ENCODE results near the gene LINC01488.

The LINC01488 gene

DNA sequence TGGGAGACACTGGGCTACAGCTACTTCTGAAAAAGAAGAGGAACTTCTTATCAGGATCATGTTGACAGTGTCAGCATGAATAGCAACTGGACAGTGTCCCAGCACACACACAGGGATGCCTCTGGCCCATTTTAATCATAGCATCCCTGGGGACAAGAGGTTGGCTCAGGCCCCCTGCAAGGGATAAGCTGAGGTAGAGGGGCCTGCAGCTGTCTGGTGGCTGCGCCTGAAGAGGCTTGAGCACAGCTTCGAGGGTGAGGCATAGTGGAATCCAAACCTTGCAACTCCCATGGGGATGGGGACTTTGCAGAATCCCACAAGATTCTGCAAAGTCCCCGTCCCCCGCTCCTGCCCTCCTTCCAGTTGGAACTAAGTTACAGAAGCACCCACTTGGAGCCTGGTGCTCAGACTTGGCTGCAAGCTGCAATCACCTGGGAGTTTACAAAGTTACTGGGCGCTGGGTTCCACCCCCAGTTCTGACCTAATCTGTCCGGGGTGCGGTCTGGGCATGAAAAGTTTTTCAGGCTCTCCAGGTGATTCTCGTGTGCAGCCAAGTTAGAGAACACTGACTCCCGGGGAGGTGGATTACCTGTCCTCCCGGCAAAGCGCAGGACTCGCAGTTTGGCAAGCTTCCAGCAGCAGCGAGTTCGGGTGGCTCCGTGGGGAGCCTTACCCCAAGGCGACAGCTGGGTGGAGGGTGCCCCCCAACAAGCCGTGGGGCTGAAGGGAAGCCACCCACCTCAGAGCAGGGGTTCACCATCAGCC lies 16.0 kb upstream of the LINC01488 start:
- DNase-seq: no peak

DNA sequence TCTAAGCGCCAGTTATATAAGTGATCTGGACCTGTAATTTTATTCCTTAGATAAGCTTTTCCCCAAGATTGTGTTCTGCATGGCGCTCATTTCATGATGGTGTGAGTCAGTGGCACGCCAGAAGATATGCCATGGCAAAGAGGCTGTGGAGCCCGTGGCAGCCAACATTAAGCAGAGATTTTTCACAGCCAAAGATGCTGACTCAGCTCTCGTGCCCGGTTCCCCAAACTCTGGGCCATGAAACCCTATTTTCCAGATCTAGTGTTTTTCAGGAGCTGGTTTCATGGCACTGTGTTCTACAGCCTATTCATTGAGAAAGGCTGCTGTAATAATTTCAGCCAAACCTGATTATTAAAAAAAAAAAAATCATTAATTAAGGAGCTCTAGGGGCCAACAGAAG lies 15.4 kb upstream of the LINC01488 start:
- DNase-seq: no peak

DNA sequence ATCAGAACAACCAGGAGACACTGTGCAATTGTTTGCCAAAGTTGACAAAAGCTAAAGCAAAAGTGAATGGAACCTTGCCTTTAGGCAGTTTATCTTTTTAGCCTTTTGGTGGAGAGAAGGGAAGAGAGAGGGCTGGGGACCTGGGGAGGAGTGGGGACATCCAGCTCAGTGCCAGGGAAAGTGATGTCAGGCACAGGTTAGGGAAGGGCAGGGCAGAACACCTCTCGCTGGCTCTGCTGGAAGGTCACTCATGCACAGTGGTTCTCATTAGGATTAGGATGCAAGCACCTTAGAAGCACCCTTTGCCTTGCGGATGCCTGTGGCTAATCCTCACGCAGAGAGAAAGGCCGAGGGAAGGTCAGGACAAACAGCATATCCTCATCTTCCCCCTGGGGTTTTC lies 14.3 kb upstream of the LINC01488 start:
- no peak for DNase-seq

DNA sequence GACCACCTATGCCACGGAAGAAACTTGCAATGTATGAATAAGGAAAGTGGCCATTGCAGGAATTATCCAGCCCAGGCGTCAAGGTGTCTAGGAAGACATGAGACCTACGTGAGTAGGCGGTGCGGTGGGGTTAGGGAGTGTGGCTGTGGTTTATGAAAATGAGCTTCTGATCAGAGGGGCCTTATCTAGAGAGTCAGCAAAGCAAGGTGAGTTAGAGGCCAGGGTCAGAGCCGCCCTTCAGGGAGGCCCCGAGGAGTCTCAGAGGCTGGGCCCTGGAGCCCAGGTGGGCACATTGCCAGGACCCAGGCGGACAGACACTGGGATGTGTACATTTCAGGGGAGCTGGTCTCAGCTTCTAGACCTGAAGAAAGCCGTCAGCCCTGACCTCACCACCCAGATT lies 13.8 kb upstream of the LINC01488 start:
- no peak for DNase-seq

DNA sequence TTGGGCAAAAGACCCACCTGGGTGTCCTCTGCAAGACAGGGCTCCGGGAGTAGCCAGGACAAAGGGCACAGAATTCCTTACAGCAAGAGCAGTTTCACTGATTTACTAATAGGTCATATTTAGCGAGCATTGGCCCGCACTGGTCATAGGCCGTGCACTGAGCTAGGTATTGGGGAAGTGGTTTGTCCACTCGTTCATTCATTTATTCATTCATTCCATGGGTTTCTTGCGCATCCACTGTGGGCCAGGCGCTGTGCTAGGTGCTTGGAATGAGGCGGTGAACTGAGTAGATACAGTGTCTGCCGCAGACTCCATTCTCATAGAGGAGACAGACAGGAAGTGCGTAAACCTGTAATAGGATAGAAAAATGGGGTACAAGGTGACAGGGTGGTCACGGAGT lies 13.2 kb upstream of the LINC01488 start:
- no peak for DNase-seq

DNA sequence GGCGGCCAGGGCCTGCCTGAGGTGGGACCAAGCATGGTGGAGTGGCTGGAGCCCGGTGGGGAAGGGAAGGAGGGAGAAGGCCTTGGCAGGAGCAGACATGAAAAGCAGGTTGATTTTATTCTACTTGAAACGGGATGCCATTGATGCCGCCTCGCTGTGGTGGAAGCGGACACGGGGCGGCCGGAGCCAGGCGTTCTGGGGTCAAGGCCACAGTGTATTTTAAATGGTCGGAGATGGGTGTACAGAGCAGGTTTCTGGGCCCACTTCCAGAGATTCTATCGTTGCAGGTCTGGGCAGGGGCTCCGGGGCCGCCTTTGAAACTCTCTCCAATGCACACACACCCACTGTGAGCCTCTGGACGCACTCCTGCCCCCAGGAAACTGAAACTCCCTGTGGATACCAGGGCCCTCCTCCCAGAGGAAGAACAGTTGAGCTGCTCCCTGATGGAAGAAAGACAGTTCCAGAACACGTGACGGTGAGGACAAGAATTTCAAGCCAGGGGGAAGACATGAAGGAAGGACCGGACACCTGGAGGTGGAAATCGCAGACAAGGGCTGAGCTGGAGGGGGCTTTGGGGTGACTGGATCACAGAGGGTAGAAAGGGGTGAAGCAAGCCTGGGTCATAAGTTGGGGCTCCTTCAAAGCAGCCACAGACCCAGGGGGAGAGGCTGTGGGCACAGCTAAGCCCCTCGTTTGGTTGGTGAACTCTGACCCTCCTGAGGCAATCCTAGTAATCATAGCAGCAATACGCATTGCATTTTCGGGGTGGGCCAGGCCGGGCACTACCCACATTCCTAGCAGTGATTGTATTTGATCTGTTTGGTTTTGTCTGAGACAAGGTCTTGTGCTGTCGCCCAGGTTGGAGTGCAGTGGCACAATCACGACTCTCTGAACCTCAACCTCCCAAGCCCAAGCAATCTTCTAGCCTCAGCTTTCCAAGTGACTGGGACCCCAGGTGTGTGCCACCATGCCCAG lies 12.3 kb upstream of the LINC01488 start:
- DNase-seq: no peak

DNA sequence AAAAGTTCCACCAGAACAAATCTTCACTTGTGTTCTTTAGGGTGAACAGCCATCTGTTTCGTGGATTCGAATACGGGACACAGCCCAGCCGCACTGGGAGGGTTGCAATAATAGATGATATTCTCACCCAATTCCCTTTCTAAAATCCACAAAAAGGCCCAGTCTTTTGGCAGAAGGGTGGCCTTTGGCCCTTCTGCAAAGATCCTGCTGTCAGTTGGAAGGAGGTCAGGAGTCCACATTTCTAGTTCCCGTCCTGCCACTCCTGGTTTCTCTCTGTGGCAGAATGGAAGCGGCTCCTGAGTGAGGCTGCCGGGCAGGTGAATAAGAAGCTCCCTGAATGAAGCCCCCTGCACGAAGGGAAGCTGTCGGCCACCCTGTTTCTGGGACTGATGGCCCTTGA lies 11.2 kb upstream of the LINC01488 start:
- no peak for DNase-seq

DNA sequence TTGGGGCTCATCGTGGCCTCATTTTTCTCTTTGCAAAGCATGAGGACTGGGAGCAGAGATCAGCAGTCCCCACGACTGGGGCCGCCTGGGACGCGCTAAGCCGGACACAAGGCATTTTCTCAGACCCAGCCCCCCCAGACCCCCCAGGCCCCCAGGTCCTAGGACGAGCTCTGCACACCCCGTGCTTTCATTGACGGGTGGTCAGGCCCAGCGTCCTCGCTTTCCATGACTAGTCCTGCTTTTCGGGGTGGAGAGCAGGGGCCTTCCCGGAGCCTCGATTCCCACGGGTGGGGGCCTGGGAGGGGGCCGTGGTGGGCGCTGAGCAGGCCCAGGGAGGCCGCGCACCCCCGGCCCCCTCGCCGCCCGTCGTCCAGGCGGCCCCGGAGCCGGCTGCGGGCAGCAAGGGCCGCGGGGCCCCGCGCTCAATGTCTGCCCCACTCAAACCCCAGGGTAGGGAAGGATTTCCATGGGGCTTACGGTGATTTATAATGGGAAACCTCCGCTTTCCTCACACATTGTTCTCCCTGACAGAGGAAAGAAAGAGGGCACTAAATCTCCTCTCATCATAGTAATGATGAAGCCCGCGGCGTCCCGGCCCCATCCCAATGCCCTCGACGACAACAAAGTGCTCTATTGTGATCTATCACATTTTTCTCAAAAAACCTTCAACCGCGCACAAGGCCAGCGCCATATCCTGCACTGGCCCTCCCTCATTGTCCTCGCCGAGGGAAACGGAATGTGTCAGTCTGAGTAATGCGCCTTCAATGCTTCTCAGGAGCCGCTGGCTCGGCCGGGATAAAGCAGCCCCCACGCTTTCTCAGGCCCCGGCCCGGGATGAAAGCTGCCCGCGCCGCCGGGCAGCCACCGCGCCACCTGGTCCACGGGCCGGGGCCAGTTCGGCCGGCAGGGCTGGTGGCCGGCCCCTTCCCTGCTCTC lies 10.4 kb upstream of the LINC01488 start:
- no peak for DNase-seq

DNA sequence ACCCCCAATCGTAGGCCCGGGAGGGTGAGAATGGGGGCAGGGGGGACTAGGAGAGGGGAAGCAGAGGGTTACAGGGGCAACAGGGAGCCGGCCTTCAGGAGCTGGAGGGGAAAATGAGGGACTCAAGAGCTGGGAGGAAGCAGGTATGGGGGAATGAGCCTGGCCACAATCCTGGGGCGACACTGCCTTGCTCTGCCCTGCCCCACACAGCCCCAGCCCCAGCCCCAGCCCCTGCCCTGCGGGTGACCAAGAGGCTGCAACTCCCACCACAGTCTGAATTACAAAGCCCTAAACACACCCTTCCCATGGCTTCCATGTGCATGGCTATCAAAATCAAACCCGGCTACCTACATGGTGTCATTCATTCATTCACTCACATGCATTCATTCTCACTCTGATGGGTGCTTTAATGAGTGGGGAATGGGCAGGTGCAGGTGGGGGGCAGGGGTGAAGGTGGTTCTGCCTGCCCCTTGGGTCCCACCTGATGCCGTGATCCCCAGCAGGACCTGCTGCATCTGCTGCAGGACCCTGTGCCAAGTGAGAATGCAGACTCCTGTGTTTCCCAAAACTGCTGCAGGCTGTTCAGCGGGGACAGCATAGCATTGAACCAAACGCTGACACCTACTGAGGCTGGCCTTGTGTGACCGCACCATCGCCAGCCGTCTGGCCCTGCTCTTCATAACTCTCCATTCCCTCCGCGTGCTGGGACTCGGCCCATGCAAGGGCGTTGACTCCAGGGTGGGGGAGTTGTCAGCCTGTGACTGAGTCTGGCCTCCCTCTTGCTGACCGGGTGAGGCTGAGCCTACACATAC lies 9.5 kb upstream of the LINC01488 start:
- no peak for DNase-seq

DNA sequence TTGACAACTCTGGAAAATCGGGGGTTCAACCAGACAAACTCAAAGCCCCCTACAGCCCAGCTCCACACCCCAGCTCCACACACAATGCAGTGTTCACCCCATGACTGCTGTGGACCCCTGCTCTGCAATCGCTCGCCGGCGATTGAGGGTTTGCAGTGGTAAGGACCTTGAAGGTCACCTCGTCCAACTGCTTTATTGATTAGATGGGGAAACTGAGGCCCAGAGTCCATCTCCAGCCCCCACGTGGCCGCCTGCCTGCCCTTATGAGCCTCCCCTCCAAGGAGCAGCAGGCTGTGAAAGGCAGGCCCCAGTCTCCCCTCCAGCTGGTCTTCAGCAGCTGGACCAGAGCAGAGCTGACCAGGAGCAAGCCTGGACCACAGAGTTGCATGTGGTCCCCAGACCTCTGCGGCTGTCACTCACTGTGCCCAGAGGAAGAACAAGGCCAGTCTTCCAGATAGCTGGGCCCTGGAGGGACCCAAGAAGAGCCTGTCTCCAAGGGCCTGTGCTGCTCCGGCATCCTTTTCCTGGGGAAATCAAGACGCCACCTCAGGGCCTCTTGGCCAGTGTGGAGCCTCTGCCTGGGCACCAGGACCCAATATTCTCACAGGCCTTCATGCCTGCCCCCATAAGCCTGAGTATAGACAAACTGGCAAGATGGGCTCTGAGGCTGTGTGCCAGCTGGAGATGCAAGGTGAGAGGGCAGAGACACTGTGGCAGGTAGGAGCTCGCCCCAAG lies 8.8 kb upstream of the LINC01488 start:
- DNase-seq: no peak

DNA sequence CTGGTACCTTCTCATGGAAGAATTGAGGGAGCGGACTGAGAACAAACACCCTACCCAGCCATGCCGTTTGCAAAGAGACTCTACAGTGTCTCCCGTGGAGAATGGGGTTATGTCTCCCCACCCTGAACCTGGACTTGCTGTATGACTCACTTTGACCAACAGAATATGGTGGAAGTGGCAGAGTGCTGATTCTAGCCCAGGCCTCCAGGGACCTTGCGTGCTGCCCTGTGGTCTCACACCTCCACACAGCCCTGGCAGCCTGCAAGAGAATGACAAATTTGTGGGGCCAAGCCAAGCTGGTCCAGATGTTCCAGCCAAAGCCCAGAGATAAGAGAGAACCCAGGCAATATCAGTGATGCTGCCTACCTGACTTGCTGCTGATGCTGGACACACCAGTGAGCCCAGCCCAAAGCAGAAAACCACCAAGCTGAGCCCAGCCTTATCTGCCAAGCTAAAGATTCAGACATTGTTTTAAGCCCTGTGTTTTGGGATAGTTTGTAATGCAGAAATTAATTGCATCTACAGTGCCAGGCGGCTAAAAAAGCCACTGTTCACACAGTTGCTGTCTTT lies 8.1 kb upstream of the LINC01488 start:
- DNase-seq: no peak

DNA sequence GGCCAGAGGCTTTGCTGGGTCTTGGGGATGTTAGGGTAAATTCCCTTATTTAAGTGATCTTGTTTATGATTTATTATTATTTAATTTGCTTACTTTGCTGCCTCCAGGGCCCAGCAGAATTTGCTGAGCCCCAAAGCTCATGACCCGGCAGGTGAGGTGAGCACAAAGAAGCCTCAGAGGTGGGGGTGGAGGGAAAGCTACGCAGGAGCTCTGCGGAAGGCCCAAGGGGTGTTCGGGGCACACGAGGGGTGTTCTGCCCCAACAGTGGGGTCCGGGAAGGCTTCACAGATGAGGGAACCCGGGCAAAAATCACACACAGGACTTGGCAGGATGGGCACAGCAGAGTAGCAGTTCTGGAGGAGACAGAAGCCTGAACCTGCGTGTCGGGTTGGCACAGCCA lies 6.7 kb upstream of the LINC01488 start:
- no peak for DNase-seq

DNA sequence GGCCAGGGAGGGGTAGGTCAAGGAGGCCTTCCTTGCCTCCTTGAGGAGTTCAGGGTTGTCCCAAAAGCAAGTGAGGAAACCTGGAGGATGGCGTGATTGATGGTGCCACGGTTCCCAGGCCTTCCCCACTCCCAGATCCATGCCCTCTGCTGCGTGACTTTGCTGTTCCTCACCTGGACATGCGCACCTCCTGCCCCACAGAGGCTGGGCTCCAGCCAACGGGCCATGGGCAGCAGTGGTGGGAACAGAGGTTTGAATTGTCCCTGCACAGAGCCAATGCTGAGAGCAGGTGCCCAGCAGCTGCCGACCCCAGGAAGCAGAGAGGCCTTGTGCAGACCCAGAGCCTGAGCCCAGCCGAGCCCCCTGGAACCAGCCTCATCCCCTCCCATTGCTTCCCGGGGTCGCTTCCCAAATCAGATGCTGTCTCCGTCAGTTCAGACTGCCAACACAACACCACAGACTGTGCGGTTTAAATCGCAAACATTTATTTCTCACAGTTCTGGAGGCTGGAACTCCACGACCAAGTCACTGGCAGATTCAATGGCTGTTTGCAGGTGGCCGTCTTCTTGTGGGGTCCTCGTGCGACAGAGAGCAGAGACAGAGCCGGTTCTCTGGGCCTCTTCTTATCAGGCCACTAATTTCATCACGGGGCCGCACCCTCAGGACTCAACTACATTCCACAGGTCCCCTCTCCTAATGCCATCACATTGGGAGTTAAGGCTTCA lies 6.2 kb upstream of the LINC01488 start:
- no peak for DNase-seq

DNA sequence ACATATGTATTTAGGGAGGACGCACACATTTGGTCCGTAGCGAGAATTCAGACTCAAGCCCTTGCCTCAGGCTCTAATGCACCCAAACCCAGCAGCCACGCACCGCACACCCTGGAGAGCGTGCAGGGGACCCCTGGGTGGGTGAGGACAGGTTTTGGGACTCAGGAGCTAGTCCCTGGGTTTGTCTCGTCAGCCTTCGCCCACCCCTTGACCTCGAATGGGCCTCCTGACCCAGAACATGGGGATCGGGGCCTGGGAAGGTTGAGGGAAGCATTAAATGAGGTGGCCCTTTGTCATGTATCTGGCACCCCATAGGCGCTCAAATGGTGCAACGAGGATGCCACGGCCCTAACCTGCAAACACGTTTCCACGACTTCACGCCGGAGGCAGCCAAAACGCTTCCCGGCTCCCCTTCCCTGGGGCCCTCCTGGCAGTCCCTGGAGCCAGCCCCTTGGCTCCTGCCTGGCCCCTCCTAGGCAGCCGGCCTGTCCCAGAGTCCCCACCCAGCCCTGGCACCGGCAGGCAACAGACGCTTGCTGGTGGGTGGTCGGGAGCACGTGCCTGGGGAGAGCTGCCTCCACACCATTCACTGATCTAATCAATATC lies 5.5 kb upstream of the LINC01488 start:
- no peak for DNase-seq

DNA sequence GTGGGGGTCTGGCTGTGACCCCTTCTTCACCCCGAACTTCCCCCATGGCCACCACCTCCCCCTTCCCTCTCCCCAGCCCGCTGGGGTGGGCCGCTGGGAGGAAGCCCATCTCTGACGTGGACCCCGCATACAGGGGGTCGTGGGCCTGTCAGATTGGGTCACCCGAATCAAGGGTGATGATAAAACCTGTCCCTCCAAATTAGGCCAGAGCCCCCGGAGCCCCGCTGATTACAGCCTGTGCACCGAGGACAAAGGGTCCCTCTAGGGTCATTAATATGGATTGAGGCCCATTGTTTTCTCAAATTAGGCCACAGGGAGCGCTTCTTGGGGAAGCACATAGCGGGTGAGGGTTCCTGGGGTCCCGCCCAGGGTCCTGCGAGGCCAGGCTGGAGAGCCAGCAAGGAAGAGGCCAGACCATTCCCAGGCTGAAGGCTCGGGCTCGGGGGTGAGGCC lies 4.9 kb upstream of the LINC01488 start:
- no peak for DNase-seq

DNA sequence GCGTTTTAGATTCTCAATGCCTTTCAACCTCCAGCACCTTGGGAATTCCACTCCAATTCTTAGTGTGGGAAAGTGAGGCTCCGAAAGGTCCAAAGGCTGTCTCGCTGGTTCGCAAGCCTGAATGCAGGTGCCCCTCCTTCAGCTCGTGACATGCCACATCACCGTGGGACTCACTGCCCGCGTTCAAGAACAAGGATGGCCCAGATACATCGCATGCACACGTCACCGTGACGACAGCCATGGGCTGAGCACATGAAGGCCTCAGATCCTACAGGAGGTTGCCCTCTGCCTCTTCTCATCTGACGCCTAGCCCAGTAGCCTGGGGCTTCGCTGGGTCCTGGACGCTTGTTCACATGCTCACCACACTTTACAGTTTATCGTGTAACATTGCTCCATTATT lies 4.4 kb upstream of the LINC01488 start:
- DNase-seq: no peak

DNA sequence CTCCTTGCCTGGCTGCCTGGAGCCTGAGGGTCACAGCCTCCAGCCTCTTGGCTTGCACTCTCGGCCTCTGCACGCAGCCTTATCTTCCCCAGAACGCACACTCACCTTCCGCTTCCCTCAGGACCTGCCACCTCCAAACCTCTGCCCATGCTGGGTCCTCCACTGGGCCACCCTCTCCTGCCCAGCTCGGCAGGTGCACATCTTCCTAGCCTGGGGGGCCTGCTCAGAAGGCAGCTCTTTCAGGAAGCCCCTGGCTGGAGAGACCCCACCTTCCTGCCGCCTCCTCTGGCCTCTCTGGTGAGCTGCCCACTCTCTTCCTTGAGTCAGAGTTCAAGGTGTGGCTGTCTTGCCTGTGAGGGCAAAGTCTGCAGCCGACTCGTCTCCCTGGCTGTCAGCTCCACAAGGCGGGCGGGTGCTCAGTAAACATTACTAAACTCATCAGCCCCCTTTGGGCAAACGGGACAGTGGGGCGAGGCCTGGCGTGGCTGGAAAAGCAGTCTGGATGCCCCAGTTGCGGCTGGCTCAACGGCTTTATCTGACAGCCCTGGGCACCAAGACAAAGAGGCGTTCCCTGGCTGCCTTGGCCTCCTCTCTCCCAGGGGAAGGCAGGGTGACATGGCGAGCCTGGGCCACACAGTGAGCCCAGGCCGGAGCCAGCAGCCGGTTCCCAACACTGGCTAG lies 1.7 kb upstream of the LINC01488 start:
- no peak for DNase-seq

DNA sequence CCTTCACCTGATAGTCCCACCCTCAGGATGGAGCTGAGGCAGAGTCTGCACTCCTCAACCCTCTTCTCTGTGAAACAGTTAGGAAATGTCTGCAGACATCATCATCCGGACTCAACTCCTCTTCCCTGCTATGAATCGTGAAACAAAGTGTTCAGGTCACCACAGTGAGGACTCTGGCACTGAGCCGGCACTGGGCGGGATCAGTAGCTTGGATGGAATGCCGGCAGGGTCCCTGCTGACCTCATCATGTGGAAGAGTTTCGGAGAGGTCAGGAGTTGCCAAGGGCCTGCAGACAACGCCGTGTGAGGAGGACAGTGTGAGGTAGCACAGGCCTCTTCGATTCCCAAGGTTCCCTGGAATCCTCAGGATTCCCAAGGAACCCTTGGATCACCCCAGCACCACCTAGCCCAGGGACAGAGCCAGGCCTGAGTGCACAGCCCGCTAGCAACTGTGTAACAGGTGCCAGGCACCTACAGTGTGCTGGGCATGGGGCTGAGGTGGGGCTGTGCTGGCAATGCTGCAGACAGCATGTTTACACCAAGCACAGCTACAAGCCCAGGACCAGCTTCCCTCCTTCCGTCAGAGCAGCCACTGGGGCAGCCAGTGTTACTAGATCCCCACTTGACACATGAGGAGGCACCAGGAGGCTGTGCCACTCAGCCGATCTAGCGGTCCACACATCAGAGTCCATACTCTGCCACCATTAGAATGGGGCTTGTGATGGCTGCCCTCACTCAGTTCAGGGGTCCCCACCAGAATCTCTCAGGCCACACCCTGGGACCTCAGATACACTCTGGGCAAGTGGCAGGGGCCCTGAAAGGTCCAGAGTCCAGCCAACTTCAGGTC lies 693 bp upstream of the LINC01488 start:
- no peak for DNase-seq

All from NCI-H69 (cell line).